IPS-15b (cell line): Measurements from ENCODE around the gene GOLT1B.
"Not testable (repeated sequence)": the region's sequence is repeated elsewhere in the genome, so short reads cannot be mapped to it uniquely, and the experiment has no call there.

ENCODE experiments used
- H3K27me3 ChIP-seq: one replicate; pipeline ENCODE4 v1.6.1; 2013; ENCODE audit warnings: low read length; ENCODE audit not compliant: control insufficient read depth, insufficient read depth
- H3K36me3 ChIP-seq: one replicate; pipeline ENCODE4 v1.6.1; 2013; ENCODE audit warnings: low read length; ENCODE audit not compliant: control insufficient read depth, insufficient read depth
- H3K4me1 ChIP-seq: one replicate; pipeline ENCODE4 v1.6.1; 2013; ENCODE audit warnings: mild to moderate bottlenecking, low read length; ENCODE audit not compliant: control insufficient read depth, insufficient read depth
- H3K4me3 ChIP-seq: one replicate; pipeline ENCODE4 v1.5.1; 2013; ENCODE audit warnings: low read depth, low read length
- H3K9ac ChIP-seq: one replicate; pipeline ENCODE4 v1.6.1; 2013; ENCODE audit warnings: low read depth, mild to moderate bottlenecking, low read length
- H3K9me3 ChIP-seq: one replicate; pipeline ENCODE4 v1.6.1; 2013; ENCODE audit warnings: mild to moderate bottlenecking, low read length; ENCODE audit not compliant: control insufficient read depth, insufficient read depth

GOLT1B gene

GRCh38 chr12:21501258-21502163 lies at the start of gene GOLT1B, which contains the start of gene RECQL:
Gene GOLT1B (plus strand): TSS chr12:21501789. CDS start chr12:21501924, 135 bp downstream.
Gene RECQL (minus strand): TSS chr12:21501635. CDS start chr12:21499570, 2,065 bp downstream.
- H3K36me3 ChIP-seq: no peaks in the 10 kb centered on the region
- peak within 1 kb of the TSS; percentile 92 for H3K4me3 ChIP-seq
- H3K4me1 ChIP-seq: peaks cover 3% of the 10 kb centered on the region
- H3K9ac ChIP-seq: peak within 1 kb of the TSS; percentile 94
- H3K27me3 ChIP-seq: no peaks in the 10 kb centered on the region
- no peaks in the 10 kb centered on the region for H3K9me3 ChIP-seq

- Histone ChIP-seq H3K27me3 (no peaks in the 10 kb centered on the region), H3K9ac (no peak overlapping the region), H3K9me3 (no peaks in the 10 kb centered on the region), H3K4me1 (no peaks in the 10 kb centered on the region), H3K36me3 (no peaks in the 10 kb centered on the region), H3K4me3 (no peak overlapping the region)
Observed at GRCh38 chr12:21453312-21453852, 48.2 kb upstream of the GOLT1B start.

GRCh38 chr12:21456291-21456780 lies 45.3 kb upstream of the GOLT1B start:
- H3K4me1 ChIP-seq: no peaks in the 10 kb centered on the region
- no peaks in the 10 kb centered on the region for H3K27me3 ChIP-seq
- H3K4me3 ChIP-seq: no peak overlapping the region
- no peaks in the 10 kb centered on the region for H3K9me3 ChIP-seq
- H3K9ac ChIP-seq: no peak overlapping the region
- H3K36me3 ChIP-seq: no peaks in the 10 kb centered on the region

- Histone ChIP-seq H3K27me3 (no peaks in the 10 kb centered on the region), H3K9me3 (no peaks in the 10 kb centered on the region), H3K9ac (no peak overlapping the region), H3K4me3 (no peak overlapping the region), H3K36me3 (no peaks in the 10 kb centered on the region), H3K4me1 (no peaks in the 10 kb centered on the region)
Observed at GRCh38 chr12:21459474-21459873, 42.1 kb upstream of the GOLT1B start.

GRCh38 chr12:21467334-21467733 lies 34.3 kb upstream of the GOLT1B start:
- not testable (repeated sequence) for H3K9me3 ChIP-seq, H3K4me3 ChIP-seq, H3K36me3 ChIP-seq, H3K4me1 ChIP-seq, H3K9ac ChIP-seq, H3K27me3 ChIP-seq

- no peaks in the 10 kb centered on the region for H3K9me3 ChIP-seq
- peaks cover 6% of the 10 kb centered on the region for H3K36me3 ChIP-seq
- H3K4me3 ChIP-seq: no peak overlapping the region
- no peaks in the 10 kb centered on the region for H3K4me1 ChIP-seq
- no peaks in the 10 kb centered on the region for H3K27me3 ChIP-seq
- H3K9ac ChIP-seq: no peak overlapping the region
Observed at GRCh38 chr12:21471294-21471693, 30.3 kb upstream of the GOLT1B start.

- no peaks in the 10 kb centered on the region for H3K27me3 ChIP-seq
- no peaks in the 10 kb centered on the region for H3K9me3 ChIP-seq
- no peaks in the 10 kb centered on the region for H3K4me1 ChIP-seq
- no peak overlapping the region for H3K9ac ChIP-seq
- H3K4me3 ChIP-seq: no peak overlapping the region
- H3K36me3 ChIP-seq: peaks cover 6% of the 10 kb centered on the region
Observed at GRCh38 chr12:21472197-21472823, 29.3 kb upstream of the GOLT1B start.

GRCh38 chr12:21475552-21475951 lies 26.0 kb upstream of the GOLT1B start:
- no peak overlapping the region for H3K9ac ChIP-seq
- H3K4me1 ChIP-seq: no peaks in the 10 kb centered on the region
- H3K27me3 ChIP-seq: no peaks in the 10 kb centered on the region
- no peak overlapping the region for H3K4me3 ChIP-seq
- peaks cover 8% of the 10 kb centered on the region for H3K36me3 ChIP-seq
- no peaks in the 10 kb centered on the region for H3K9me3 ChIP-seq

GRCh38 chr12:21476949-21477348 lies 24.6 kb upstream of the GOLT1B start:
- no peak overlapping the region for H3K9ac ChIP-seq
- peaks cover 5% of the 10 kb centered on the region for H3K36me3 ChIP-seq
- no peaks in the 10 kb centered on the region for H3K27me3 ChIP-seq
- H3K4me3 ChIP-seq: no peak overlapping the region
- H3K4me1 ChIP-seq: no peaks in the 10 kb centered on the region
- no peaks in the 10 kb centered on the region for H3K9me3 ChIP-seq

GRCh38 chr12:21478756-21479455 lies 22.7 kb upstream of the GOLT1B start:
- H3K36me3 ChIP-seq: peaks cover 5% of the 10 kb centered on the region
- H3K4me1 ChIP-seq: no peaks in the 10 kb centered on the region
- H3K27me3 ChIP-seq: no peaks in the 10 kb centered on the region
- H3K4me3 ChIP-seq: no peak overlapping the region
- no peaks in the 10 kb centered on the region for H3K9me3 ChIP-seq
- H3K9ac ChIP-seq: no peak overlapping the region

GRCh38 chr12:21483531-21483930 lies 18.1 kb upstream of the GOLT1B start:
- H3K4me3 ChIP-seq: no peak overlapping the region
- no peak overlapping the region for H3K9ac ChIP-seq
- no peaks in the 10 kb centered on the region for H3K9me3 ChIP-seq
- H3K4me1 ChIP-seq: no peaks in the 10 kb centered on the region
- no peaks in the 10 kb centered on the region for H3K27me3 ChIP-seq
- H3K36me3 ChIP-seq: no peaks in the 10 kb centered on the region
